GM12878 (cell line): ENCODE results near the gene CDH4. TPM values are rescaled to one million over a fixed set of nuclear protein-coding genes. Genes with fewer than 3 reads are reported as not detected.

Experiments used
- ATAC-seq: fragments of 200-7000 bp; cut with Tn5 transposase; 3 replicates; pipeline ENCODE4 v1.9.1; 2020; ENCODE audit warnings: mild to moderate bottlenecking, moderate library complexity
- BruUV-seq: library from RNA; stranded (reverse); fragments of 400-500 nt; replicated peaks from 2 replicates; lab custom pipeline; 2021; lab: Mats Ljungman, UMichigan
- CTCF ChIA-PET: fragments of 300-600 bp; sonication (Branson Sonifier 250); formaldehyde crosslinking; extraction: SDS; loops from one replicate; lab custom pipeline; 2021; ENCODE audit warnings: inconsistent platforms; lab: Yijun Ruan, JAX
- POLR2A ChIA-PET: fragments of 350-600 bp; formaldehyde crosslinking; extraction: SDS; loops from one replicate; lab custom pipeline; 2021; ENCODE audit warnings: inconsistent platforms; lab: Charles Lee
- RAD21 ChIA-PET: fragments of 300-600 bp; sonication (Branson Sonifier 250); formaldehyde crosslinking; loops from one replicate; lab custom pipeline; 2023; ENCODE audit warnings: antibody characterized with exemption; ENCODE audit not compliant: unreplicated experiment; lab: Charles Lee
- SMC1A ChIA-PET: fragments of 300-600 bp; sonication (Branson Sonifier 250); formaldehyde crosslinking; loops from one replicate; lab custom pipeline; 2023; ENCODE audit not compliant: unreplicated experiment, uncharacterized antibody; lab: Charles Lee
- DNase-seq: peaks from one replicate; pipeline ENCODE4 v3.0.0-alpha.2; 2011; ENCODE audit warnings: low read depth, low spot score
- FAIRE-seq: peaks from 3 replicates; lab custom pipeline; 2011; peaks lifted over from hg19 to GRCh38; lab: Jason Lieb, UNC
- H2AFZ ChIP-seq: 2 replicates; pipeline ENCODE4 v1.6.0; 2011; ENCODE audit warnings: low read depth, low read length, control low read depth; ENCODE audit not compliant: control insufficient read depth
- H3K27ac ChIP-seq: 2 replicates; pipeline ENCODE4 v1.5.1; 2011; ENCODE audit warnings: control low read depth; ENCODE audit not compliant: control insufficient read depth, insufficient read depth
- H3K27me3 ChIP-seq, 2 experiments: replicated peaks in 1 of 2; 2 replicates each; pipeline versions ENCODE4 v1.6.0 to v1.6.1; 2011; ENCODE audit warnings: low read length in 1 of 2; ENCODE audit not compliant: control insufficient read depth in 2 of 2, insufficient read depth in 2 of 2
- H3K36me3 ChIP-seq, 2 experiments: 2 replicates each; pipeline ENCODE4 v1.5.1; 2011; ENCODE audit warnings: low read length in 1 of 2; ENCODE audit not compliant: control insufficient read depth in 2 of 2, insufficient read depth in 2 of 2
- H3K4me1 ChIP-seq: 2 replicates; pipeline ENCODE4 v1.6.1; 2011; ENCODE audit warnings: mild to moderate bottlenecking, low read length, moderate library complexity, mixed read lengths; ENCODE audit not compliant: control insufficient read depth, insufficient read depth
- H3K4me2 ChIP-seq: 2 replicates; pipeline ENCODE4 v1.6.0; 2011; ENCODE audit warnings: control low read depth; ENCODE audit not compliant: control insufficient read depth, insufficient read depth
- H3K4me3 ChIP-seq: fragments of 200-600 bp; sonication (generic); 2 replicates; pipeline ENCODE4 v1.5.1; 2016
- H3K79me2 ChIP-seq: 2 replicates; pipeline ENCODE4 v1.6.0; 2011; ENCODE audit warnings: low read length; ENCODE audit not compliant: control insufficient read depth, insufficient read depth
- H3K9ac ChIP-seq: 2 replicates; pipeline ENCODE4 v1.8.0; 2011; ENCODE audit warnings: low read length, control low read depth, mixed read lengths; ENCODE audit not compliant: control insufficient read depth, insufficient read depth
- H3K9me3 ChIP-seq: replicated peaks from 3 replicates; pipeline ENCODE4 v1.5.1; 2011; ENCODE audit warnings: mild to moderate bottlenecking, low read length; ENCODE audit not compliant: control insufficient read depth, insufficient read depth
- H4K20me1 ChIP-seq: 2 replicates; pipeline ENCODE4 v1.6.0; 2011; ENCODE audit not compliant: control insufficient read depth, insufficient read depth
- EGR1 ChIP-seq, 2 experiments: IDR thresholded peaks; 1 replicate in 1 of 2; 2 replicates in 1 of 2; pipeline ENCODE4 v1.6.1; 2011 to 2012; ENCODE audit warnings: low read depth in 2 of 2, low read length in 2 of 2, borderline replicate concordance in 1 of 2, mild to moderate bottlenecking in 1 of 2, moderate library complexity in 1 of 2
- ELK1 ChIP-seq: IDR thresholded peaks from 2 replicates; pipeline ENCODE4 v1.6.1; 2012; ENCODE audit warnings: low read depth, low read length, improper control_type of control experiment
- FOXK2 ChIP-seq: fragments of 450-650 bp; IDR thresholded peaks from 2 replicates; pipeline ENCODE4 v1.6.1; 2017; ENCODE audit warnings: mild to moderate bottlenecking, moderate library complexity
- JUNB ChIP-seq: IDR thresholded peaks from 2 replicates; pipeline ENCODE4 v1.6.1; 2016; ENCODE audit warnings: antibody characterized with exemption, mild to moderate bottlenecking
- MLLT1 ChIP-seq: fragments of 450-650 bp; IDR thresholded peaks from 2 replicates; pipeline ENCODE4 v1.6.1; 2016; ENCODE audit warnings: mild to moderate bottlenecking
- POLR2A ChIP-seq: IDR thresholded peaks from 2 replicates; pipeline ENCODE4 v1.6.1; 2011; ENCODE audit warnings: low read depth, mild to moderate bottlenecking, low read length
- POLR2AphosphoS2 ChIP-seq: IDR thresholded peaks from 2 replicates; pipeline ENCODE4 v1.6.1; 2011; ENCODE audit warnings: low read depth, mild to moderate bottlenecking, low read length, improper control_type of control experiment, moderate library complexity
- POU2F2 ChIP-seq: IDR thresholded peaks from 3 replicates; pipeline ENCODE4 v1.6.1; 2011; ENCODE audit warnings: low read depth, mild to moderate bottlenecking, low read length, borderline replicate concordance
- REST ChIP-seq: IDR thresholded peaks from 2 replicates; pipeline ENCODE4 v1.6.1; 2012; ENCODE audit warnings: mild to moderate bottlenecking, low read depth, low read length
- SMAD5 ChIP-seq: IDR thresholded peaks from 2 replicates; pipeline ENCODE4 v1.6.1; 2016; ENCODE audit warnings: antibody characterized with exemption, low read depth
- WGBS: methylation state at CpG from one replicate; pipeline ENCODE4 v1.1.6; 2016; ENCODE audit warnings: low lambda C conversion rate; ENCODE audit not compliant: insufficient replicate concordance, insufficient coverage; ENCODE audit errors: missing lambda C conversion rate; 5-methylcytosine and 5-hydroxymethylcytosine counted together
- in situ Hi-C: fragments of 300-500 bp; cut with MboI; formaldehyde crosslinking; loops from 9 replicates; pipeline ENCODE4 v1.14.3; 2018; ENCODE audit warnings: mixed read lengths
- intact Hi-C: fragments of 100-400 bp; cut with micrococcal nuclease; formaldehyde crosslinking; loops from one replicate; pipeline ENCODE4 v1.14.2; 2022; ENCODE audit not compliant: unreplicated experiment
- polyA plus RNA-seq, 11 experiments: library from polyadenylated mRNA; depleted of rRNA in 4 of 11; unstranded in 6 of 11; stranded (reverse) in 5 of 11; fragments of >200 nt; fragmentation: Nextera tagmentation in 4 of 11; fragmentation: Illumina TruSeq in 1 of 11; extraction: Ambion mirVana in 4 of 11; extraction: Trizol in 1 of 11; gene quantifications; 1 replicate in 1 of 11; 2 replicates in 10 of 11; pipeline versions ENCODE4 v1.2.1 to v1.2.3, GENCODE V29; 2011 to 2016; ENCODE audit warnings: inconsistent platforms in 2 of 11, missing spikeins in 2 of 11, low read depth in 1 of 11
- total RNA-seq, 4 experiments: library from RNA; depleted of rRNA in 3 of 4; stranded (reverse); fragments of >200 nt in 3 of 4; fragmentation: Illumina TruSeq in 1 of 4; extraction: Trizol in 1 of 4; gene quantifications; 2 replicates each; pipeline versions ENCODE4 v1.2.1 to v1.2.3, GENCODE V29; 2013 to 2021

The CDH4 gene
- total and polyA plus RNA-seq, 10 of the 15 experiments (the other 5 are each of a cell fraction or from before 2014, with no cell fraction given), result not detected

- in situ Hi-C loops, result loop anchor here (5.0 kb wide), 1 partner anchor 49 kb away; no protein-coding TSS in a partner anchor
- ATAC-seq (peak; percentile 62), DNase-seq (no peak), FAIRE-seq (no peak)
- ChIA-PET RAD21 (no interaction called here), CTCF (no interaction called here)
- Histone ChIP-seq H3K27me3 (no peaks in the 10 kb centered on the region; a peak in 1 of 4 replicates), H3K4me1 (no peaks in the 10 kb centered on the region), H2AFZ (no peak overlapping the region)
- intact Hi-C loops, result no loop called here
- WGBS, result 41% methylated on average over 27 of the region's 49 CpGs
- no peak for TF ChIP-seq MLLT1
- no peak for TF ChIP-seq ELK1
- TF ChIP-seq EGR1 (IDR thresholded peaks at IDR 0.05; ENCODE audit: borderline replicate concordance in 1 of 2, low read depth in 2 of 2, low read length in 2 of 2), result no peak
- TF ChIP-seq JUNB, result no peak
- no peak for TF ChIP-seq POLR2A
- TF ChIP-seq POLR2AphosphoS2, result no peak
- TF ChIP-seq POU2F2, result no peak
- TF ChIP-seq REST, result no peak
- no peak for TF ChIP-seq SMAD5
- TF ChIP-seq FOXK2, result no peak
- TF ChIP-seq, all 136 proteins: peak for 0
- Histone ChIP-seq H3K36me3 (no peaks in the 10 kb centered on the region), H3K9ac (no peak overlapping the region), H3K4me2 (no peak overlapping the region), H3K4me3 (no peak overlapping the region), H3K79me2 (no peaks in the 10 kb centered on the region), H3K9me3 (no peaks in the 10 kb centered on the region), H3K27ac (no peak overlapping the region), H4K20me1 (no peaks in the 10 kb centered on the region)
- ChIA-PET SMC1A (no interaction called here), POLR2A (no interaction called here)
- BruUV-seq, result no TSS peak
These were observed 713.8 kb downstream of the CDH4 start for GRCh38 chr20:61965606-61966491.
